HT-29 (cell line): ENCODE data around the gene BCAS3. TPM values are rescaled to one million over a fixed set of nuclear protein-coding genes. Genes with fewer than 3 reads are reported as not detected.
A peak's percentile ranks its signal among the peaks of the same experiment; 100 is the strongest.

Source experiments
- DNase-seq: peaks from one replicate; pipeline ENCODE4 v3.0.0-alpha.2; 2015; ENCODE audit warnings: low spot score
- total RNA-seq: library from RNA; depleted of rRNA; stranded (reverse); fragments of >200 nt; shearing (Covaris generic); gene quantifications from 2 replicates; pipeline ENCODE4 v1.2.3, GENCODE V29; 2014

BCAS3 gene
- total RNA-seq, 1 experiment from 2014 or later: 10.2 TPM

GRCh38 chr17:61064087-61064951 is 386.7 kb downstream of the BCAS3 start:
- DNase-seq: no peak

- DNase-seq: no peak
Observed at GRCh38 chr17:61065263-61065773, 387.7 kb downstream of the BCAS3 start.

GRCh38 chr17:61066062-61066461 is 388.4 kb downstream of the BCAS3 start:
- DNase-seq: no peak

- DNase-seq: no peak
Observed at GRCh38 chr17:61070649-61071048, 393.0 kb downstream of the BCAS3 start.

GRCh38 chr17:61072648-61073047 is 395.0 kb downstream of the BCAS3 start:
- DNase-seq: no peak

GRCh38 chr17:61073131-61073530 is 395.5 kb downstream of the BCAS3 start:
- no peak for DNase-seq

GRCh38 chr17:61073799-61074513 is 396.3 kb downstream of the BCAS3 start:
- no peak for DNase-seq

- no peak for DNase-seq
Observed at GRCh38 chr17:61075988-61076387, 398.3 kb downstream of the BCAS3 start.

GRCh38 chr17:61076621-61077031 is 399.0 kb downstream of the BCAS3 start:
- DNase-seq: no peak

- no peak for DNase-seq
Observed at GRCh38 chr17:61081959-61082358, 404.3 kb downstream of the BCAS3 start.

- no peak for DNase-seq
Observed at GRCh38 chr17:61084260-61084659, 406.6 kb downstream of the BCAS3 start.

- DNase-seq: no peak
Observed at GRCh38 chr17:61087024-61087423, 409.4 kb downstream of the BCAS3 start.

GRCh38 chr17:61088556-61088955 is 410.9 kb downstream of the BCAS3 start:
- peak; percentile 35 for DNase-seq

GRCh38 chr17:61091096-61091495 is 413.4 kb downstream of the BCAS3 start:
- DNase-seq: no peak

- no peak for DNase-seq
Observed at GRCh38 chr17:61097781-61098180, 420.1 kb downstream of the BCAS3 start.

GRCh38 chr17:61106354-61106753 is 428.7 kb downstream of the BCAS3 start:
- DNase-seq: no peak

- no peak for DNase-seq
Observed at GRCh38 chr17:61116577-61116976, 438.9 kb downstream of the BCAS3 start.

GRCh38 chr17:61117983-61118382 is 440.3 kb downstream of the BCAS3 start:
- no peak for DNase-seq

GRCh38 chr17:61118871-61119270 is 441.2 kb downstream of the BCAS3 start:
- DNase-seq: no peak

GRCh38 chr17:61122326-61122913 is 444.8 kb downstream of the BCAS3 start:
- no peak for DNase-seq

- DNase-seq: no peak
Observed at GRCh38 chr17:61124562-61124961, 446.9 kb downstream of the BCAS3 start.
